Stomach (tissue), 9 donors: Measurements from ENCODE around the gene SORCS2. TPM values are rescaled to one million over a fixed set of nuclear protein-coding genes. Genes with fewer than 3 reads are reported as not detected.
A peak's percentile ranks its signal among the peaks of the same experiment; 100 is the strongest.

Experiments
- DNase-seq, 2 donors: peaks; one replicate each; pipeline versions ENCODE4 v3.0.0 to v3.0.0-alpha.2; 2013 to 2019
- H3K27ac ChIP-seq, 5 donors: fragments of 200-600 bp in 4 of 5; sonication (generic) in 4 of 5; one replicate each; pipeline ENCODE4 v1.5.1; 2013 to 2019; ENCODE audit warnings: mild to moderate bottlenecking in 1 of 5, moderate library complexity in 1 of 5
- H3K27me3 ChIP-seq, 3 donors: fragments of 200-600 bp; sonication (generic); one replicate each; pipeline ENCODE4 v1.5.1; 2017 to 2019; ENCODE audit warnings: mixed run types in 1 of 3
- H3K36me3 ChIP-seq, 4 donors: fragments of 200-600 bp; sonication (generic); 1 replicate in 3 of 4; 2 replicates in 1 of 4; pipeline ENCODE4 v1.5.1; 2016 to 2019
- H3K4me1 ChIP-seq, 4 donors: fragments of 200-600 bp; sonication (generic); one replicate each; pipeline ENCODE4 v1.5.1; 2016 to 2019
- H3K4me3 ChIP-seq, 4 donors: fragments of 200-600 bp; sonication (generic) in 3 of 4; one replicate each; pipeline ENCODE4 v1.5.1; 2016 to 2019; ENCODE audit warnings: mild to moderate bottlenecking in 1 of 4
- H3K9me3 ChIP-seq, 4 donors: fragments of 200-600 bp; sonication (generic); one replicate each; pipeline ENCODE4 v1.5.1; 2016 to 2019
- CTCF ChIP-seq, 7 experiments: fragments of 450-650 bp in 4 of 7; fragments of 200-600 bp in 3 of 7; sonication (generic) in 3 of 7; IDR thresholded peaks; one replicate each; pipeline ENCODE4 v1.5.1; 2016 to 2019; ENCODE audit warnings: antibody characterized with exemption in 7 of 7, control low read depth in 2 of 7, mild to moderate bottlenecking in 1 of 7
- EP300 ChIP-seq: sonication (generic); formaldehyde crosslinking; IDR thresholded peaks from one replicate; pipeline ENCODE4 v1.6.1; 2017; ENCODE audit warnings: antibody characterized with exemption
- POLR2A ChIP-seq, 4 donors: fragments of 450-650 bp; IDR thresholded peaks; one replicate each; pipeline ENCODE4 v1.6.1; 2016; ENCODE audit warnings: antibody characterized with exemption in 4 of 4, control low read depth in 2 of 4, mild to moderate bottlenecking in 1 of 4, moderate library complexity in 1 of 4
- POLR2AphosphoS5 ChIP-seq, 3 donors: sonication (generic); formaldehyde crosslinking; IDR thresholded peaks; one replicate each; pipeline ENCODE4 v1.6.1; 2016; ENCODE audit warnings: antibody characterized with exemption in 3 of 3
- WGBS, 5 donors: extraction: QIAGEN DNeasy Blood & Tissue Kit in 3 of 5; methylation state at CpG; one replicate each; pipeline versions ENCODE4 v1.1.5 to v1.1.7; 2013 to 2018; 5-methylcytosine and 5-hydroxymethylcytosine counted together
- intact Hi-C: fragments of 100-400 bp; cut with DNase I; formaldehyde crosslinking; loops from one replicate; pipeline ENCODE4 v1.15.1; 2023; ENCODE audit warnings: low total_unique reads
- polyA plus RNA-seq, 3 donors: library from polyadenylated mRNA; stranded (reverse); fragments of 200-250 nt; gene quantifications; one replicate each; pipeline ENCODE4 v1.2.3, GENCODE V29; 2013
- total RNA-seq, 5 donors: library from RNA; depleted of rRNA; stranded (reverse); fragments of >200 nt; gene quantifications; one replicate each; pipeline versions ENCODE4 v1.1.0 to v1.2.3, GENCODE V29; 2014 to 2016
- donor health status: healthy with polysubstance abuse.
- donor health status: Bipolar disorder and iron deficiency.
- donor health status: healthy.

SORCS2 gene
- total and polyA plus RNA-seq, 8 donors: under 0.01 to 13.0 (median 0.50) TPM; not detected in 1

- intact Hi-C loops: no loop called here
- TF ChIP-seq EP300: no peak
- no peak for TF ChIP-seq CTCF (IDR thresholded peaks at IDR 0.05)
- no peak for TF ChIP-seq POLR2A (IDR thresholded peaks at IDR 0.05)
- no peak for TF ChIP-seq POLR2AphosphoS5 (IDR thresholded peaks at IDR 0.05)
- Histone ChIP-seq H3K27me3 (no peaks in the 10 kb centered on the region), H3K4me1 (peaks cover 0 to 2% (median under 1%) of the 10 kb centered on the region in 4 donors), H3K9me3 (peaks cover 0 to 5% (median 2%) of the 10 kb centered on the region in 4 donors), H3K27ac (no peak overlapping the region), H3K4me3 (no peak overlapping the region), H3K36me3 (no peaks in the 10 kb centered on the region)
- 83 to 89% (median 85%) methylated on average over 17 of the region's 17 CpGs for whole genome bisulfite sequencing, 5 donors
- no peak for DNase-seq
Measured at GRCh38 chr4:7340553-7341433, 148.5 kb downstream of the SORCS2 start.

- DNase-seq: no peak
- no peak for TF ChIP-seq CTCF (IDR thresholded peaks at IDR 0.05)
- no peak for TF ChIP-seq POLR2A (IDR thresholded peaks at IDR 0.05)
- TF ChIP-seq EP300: no peak
- WGBS, 5 donors: 80 to 94% (median 87%) methylated on average over 6 of the region's 6 CpGs
- H3K27me3 ChIP-seq: no peaks in the 10 kb centered on the region
- H3K4me1 ChIP-seq: no peaks in the 10 kb centered on the region
- no peak overlapping the region for H3K4me3 ChIP-seq
- intact Hi-C loops: no loop called here
- H3K36me3 ChIP-seq: no peaks in the 10 kb centered on the region
- no peak overlapping the region for H3K27ac ChIP-seq
- peaks cover 0 to 12% (median 8%) of the 10 kb centered on the region in 4 donors for H3K9me3 ChIP-seq
Measured at GRCh38 chr4:7341491-7342222, 149.3 kb downstream of the SORCS2 start.

GRCh38 chr4:7342223-7343080 lies 150.1 kb downstream of the SORCS2 start:
- peaks cover 0 to 18% (median 14%) of the 10 kb centered on the region in 4 donors for H3K9me3 ChIP-seq
- WGBS, 5 donors: 87 to 92% (median 89%) methylated on average over 18 to 21 of the region's 21 CpGs
- peak in 1 of 2 donors; percentile 54 for DNase-seq
- no peaks in the 10 kb centered on the region for H3K36me3 ChIP-seq
- no peak overlapping the region for H3K27ac ChIP-seq
- no peaks in the 10 kb centered on the region for H3K27me3 ChIP-seq
- TF ChIP-seq POLR2AphosphoS5 (IDR thresholded peaks at IDR 0.05): no peak
- no peak for TF ChIP-seq POLR2A (IDR thresholded peaks at IDR 0.05)
- no peak for TF ChIP-seq EP300
- no peak for TF ChIP-seq CTCF (IDR thresholded peaks at IDR 0.05)
- H3K4me3 ChIP-seq: no peak overlapping the region
- intact Hi-C loops: no loop called here
- no peaks in the 10 kb centered on the region for H3K4me1 ChIP-seq
